ENCODE data around the gene ANKRD53.

DNA sequence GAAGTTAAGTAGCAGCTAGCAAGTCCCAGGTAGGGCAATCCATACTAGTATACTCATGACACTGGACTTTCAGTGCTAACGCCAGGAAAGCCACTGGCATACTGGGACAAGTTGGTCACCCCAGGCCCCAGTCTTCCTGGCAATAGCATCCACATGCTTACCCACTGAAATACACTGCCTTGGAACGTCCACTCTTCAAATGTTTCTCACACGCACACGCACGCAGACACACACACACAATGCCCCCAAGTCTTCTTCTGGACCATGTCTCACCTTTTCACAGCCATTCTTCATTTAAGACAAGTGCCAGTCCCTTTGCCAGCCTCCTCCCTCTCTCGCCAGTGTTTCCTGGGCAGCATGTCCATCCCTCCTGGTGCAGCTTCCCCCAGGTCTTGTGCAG is 25.0 kb downstream of the ANKRD53 start:
- TF ChIP-seq, protein P1, sequence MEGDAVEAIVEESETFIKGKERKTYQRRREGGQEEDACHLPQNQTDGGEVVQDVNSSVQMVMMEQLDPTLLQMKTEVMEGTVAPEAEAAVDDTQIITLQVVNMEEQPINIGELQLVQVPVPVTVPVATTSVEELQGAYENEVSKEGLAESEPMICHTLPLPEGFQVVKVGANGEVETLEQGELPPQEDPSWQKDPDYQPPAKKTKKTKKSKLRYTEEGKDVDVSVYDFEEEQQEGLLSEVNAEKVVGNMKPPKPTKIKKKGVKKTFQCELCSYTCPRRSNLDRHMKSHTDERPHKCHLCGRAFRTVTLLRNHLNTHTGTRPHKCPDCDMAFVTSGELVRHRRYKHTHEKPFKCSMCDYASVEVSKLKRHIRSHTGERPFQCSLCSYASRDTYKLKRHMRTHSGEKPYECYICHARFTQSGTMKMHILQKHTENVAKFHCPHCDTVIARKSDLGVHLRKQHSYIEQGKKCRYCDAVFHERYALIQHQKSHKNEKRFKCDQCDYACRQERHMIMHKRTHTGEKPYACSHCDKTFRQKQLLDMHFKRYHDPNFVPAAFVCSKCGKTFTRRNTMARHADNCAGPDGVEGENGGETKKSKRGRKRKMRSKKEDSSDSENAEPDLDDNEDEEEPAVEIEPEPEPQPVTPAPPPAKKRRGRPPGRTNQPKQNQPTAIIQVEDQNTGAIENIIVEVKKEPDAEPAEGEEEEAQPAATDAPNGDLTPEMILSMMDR (IDR thresholded peaks at IDR 0.05): no peak
- no peak for TF ChIP-seq ZFX (IDR thresholded peaks at IDR 0.05; ENCODE audit: borderline replicate concordance)
